Keratinocyte (primary cell): ENCODE measurements around the gene NMB. TPM values are rescaled to one million over a fixed set of nuclear protein-coding genes. Genes with fewer than 3 reads are reported as not detected.

Experiments
- DNase-seq: peaks from one replicate; pipeline ENCODE4 v3.0.0-alpha.2; 2011; ENCODE audit warnings: low read depth, missing footprints, low spot score
- FAIRE-seq: peaks from 2 replicates; lab custom pipeline; 2011; peaks lifted over from hg19 to GRCh38; lab: Jason Lieb, UNC
- H2AFZ ChIP-seq: 2 replicates; pipeline ENCODE4 v1.6.0; 2012; ENCODE audit warnings: low read length, control low read depth, inconsistent platforms; ENCODE audit not compliant: control insufficient read depth
- H3K27ac ChIP-seq: 2 replicates; pipeline ENCODE4 v1.5.1; 2011; ENCODE audit warnings: low read length; ENCODE audit not compliant: control insufficient read depth, insufficient read depth
- H3K27me3 ChIP-seq: 3 replicates; pipeline ENCODE4 v1.6.0; 2011; ENCODE audit warnings: low read length; ENCODE audit not compliant: control insufficient read depth, insufficient read depth; ENCODE audit errors: extremely low read depth
- H3K36me3 ChIP-seq, 2 experiments: 2 replicates in 1 of 2; 3 replicates in 1 of 2; pipeline ENCODE4 v1.5.1; 2011; ENCODE audit warnings: low read length in 2 of 2, mild to moderate bottlenecking in 1 of 2; ENCODE audit not compliant: control insufficient read depth in 2 of 2, insufficient read depth in 2 of 2; ENCODE audit errors: extremely low read depth in 1 of 2
- H3K4me1 ChIP-seq: 3 replicates; pipeline ENCODE4 v1.5.1; 2011; ENCODE audit warnings: low read length; ENCODE audit not compliant: control insufficient read depth, insufficient read depth; ENCODE audit errors: extremely low read depth
- H3K4me2 ChIP-seq: 3 replicates; pipeline ENCODE4 v1.6.0; 2011; ENCODE audit warnings: low read depth, low read length; ENCODE audit not compliant: control insufficient read depth, insufficient read depth; ENCODE audit errors: extremely low read depth
- H3K4me3 ChIP-seq, 3 experiments: fragments of 200-600 bp in 1 of 3; sonication (generic) in 1 of 3; 2 replicates in 2 of 3; 3 replicates in 1 of 3; pipeline ENCODE4 v1.5.1; 2011 to 2016; ENCODE audit warnings: low read length in 3 of 3, mild to moderate bottlenecking in 3 of 3, control low read depth in 2 of 3, inconsistent platforms in 1 of 3, low read depth in 1 of 3, mixed read lengths in 1 of 3, mixed run types in 1 of 3, moderate library complexity in 1 of 3; ENCODE audit not compliant: control insufficient read depth in 2 of 3, insufficient read depth in 2 of 3; ENCODE audit errors: extremely low read depth in 1 of 3
- H3K79me2 ChIP-seq: 2 replicates; pipeline ENCODE4 v1.6.0; 2012; ENCODE audit warnings: low read length; ENCODE audit not compliant: control insufficient read depth, insufficient read depth
- H3K9ac ChIP-seq: 3 replicates; pipeline ENCODE4 v1.6.0; 2011; ENCODE audit warnings: low read length; ENCODE audit not compliant: control insufficient read depth, insufficient read depth; ENCODE audit errors: extremely low read depth
- H3K9me1 ChIP-seq: 3 replicates; pipeline ENCODE4 v1.6.0; 2011; ENCODE audit warnings: low read length; ENCODE audit not compliant: control insufficient read depth, insufficient read depth; ENCODE audit errors: extremely low read depth
- H3K9me3 ChIP-seq: 2 replicates; pipeline ENCODE4 v1.5.1; 2012; ENCODE audit warnings: low read depth, low read length; ENCODE audit not compliant: control insufficient read depth
- H4K20me1 ChIP-seq: 3 replicates; pipeline ENCODE4 v1.6.0; 2011; ENCODE audit warnings: low read length; ENCODE audit not compliant: control insufficient read depth, insufficient read depth; ENCODE audit errors: extremely low read depth
- CTCF ChIP-seq, 3 experiments: IDR thresholded peaks in 1 of 3; conservative IDR thresholded peaks in 1 of 3; optimal IDR thresholded peaks in 1 of 3; 2 replicates in 2 of 3; 3 replicates in 1 of 3; pipeline versions ENCODE3 to v1.5.1; 2011; ENCODE audit warnings: low read length in 3 of 3, mild to moderate bottlenecking in 3 of 3, moderate library complexity in 2 of 3, control low read depth in 1 of 3, inconsistent platforms in 1 of 3; ENCODE audit not compliant: insufficient read depth in 2 of 3; ENCODE audit errors: extremely low read depth in 1 of 3
- EZH2 ChIP-seq: IDR thresholded peaks from one replicate; pipeline ENCODE4 v1.6.1; 2012; ENCODE audit warnings: inconsistent platforms, mild to moderate bottlenecking, low read length, moderate library complexity
- dilution Hi-C: fragments of 300-500 bp; cut with MboI; formaldehyde crosslinking; loops from one replicate; pipeline ENCODE4 v1.7.0; 2020; ENCODE audit warnings: low sequenced_read_pairs; ENCODE audit not compliant: extremely low pct_ligation_motif_present
- polyA plus RNA-seq, 5 experiments: library from polyadenylated mRNA; depleted of rRNA in 3 of 5; stranded (reverse) in 3 of 5; stranded (forward) in 1 of 5; unstranded in 1 of 5; fragments of >200 nt; gene quantifications; 1 replicate in 1 of 5; 2 replicates in 3 of 5; 3 replicates in 1 of 5; pipeline versions ENCODE4 v1.2.1 to v1.2.3, GENCODE V29; 2011 to 2012; ENCODE audit warnings: missing spikeins in 2 of 5, low read depth in 1 of 5, low replicate concordance in 1 of 5

NMB gene
- polyA plus RNA-seq, 1 donor (not counting 4 experiments of a cell fraction or from before 2014, with no cell fraction given): 3.9 TPM

GRCh38 chr15:84666373-84666772 is 8.4 kb upstream of the NMB start:
- peaks cover 4 to 13% of the 10 kb centered on the region in 2 experiments for H3K36me3 ChIP-seq

GRCh38 chr15:84661001-84661400 is 3.0 kb upstream of the NMB start:
- H3K27ac ChIP-seq: no peak overlapping the region
- TF ChIP-seq EZH2: no peak
- no peak for TF ChIP-seq CTCF (optimal IDR thresholded peaks at IDR 0.05 in 1 of 3, IDR thresholded peaks at IDR 0.05 in 1 of 3, conservative IDR thresholded peaks at IDR 0.05 in 1 of 3; ENCODE audit: extremely low read depth in 1 of 3, insufficient read depth in 2 of 3, low read length in 3 of 3)
- H2AFZ ChIP-seq: no peak overlapping the region
- H3K4me3 ChIP-seq: no peak overlapping the region
- H3K9me1 ChIP-seq: no peaks in the 10 kb centered on the region
- no peaks in the 10 kb centered on the region for H3K27me3 ChIP-seq
- H3K9ac ChIP-seq: no peak overlapping the region
- H3K4me1 ChIP-seq: peaks cover 11% of the 10 kb centered on the region
- H3K9me3 ChIP-seq: no peaks in the 10 kb centered on the region
- DNase-seq (no peak), FAIRE-seq (no peak)
- dilution Hi-C loops: no loop called here
- no peak overlapping the region for H3K4me2 ChIP-seq
- peaks cover 3 to 4% of the 10 kb centered on the region in 2 experiments for H3K36me3 ChIP-seq
- H4K20me1 ChIP-seq: no peaks in the 10 kb centered on the region
- no peaks in the 10 kb centered on the region for H3K79me2 ChIP-seq

More at GRCh38 chr15:84666373-84666772, 8.4 kb upstream of the NMB start:
- no peaks in the 10 kb centered on the region for H3K4me1 ChIP-seq
- no peaks in the 10 kb centered on the region for H3K79me2 ChIP-seq
- no peaks in the 10 kb centered on the region for H3K9me1 ChIP-seq
- no peak overlapping the region for H3K9ac ChIP-seq
- H3K27me3 ChIP-seq: no peaks in the 10 kb centered on the region
- no peaks in the 10 kb centered on the region for H3K9me3 ChIP-seq
- H3K4me2 ChIP-seq: no peak overlapping the region
- dilution Hi-C loops: no loop called here
- no peak overlapping the region for H3K4me3 ChIP-seq
- no peaks in the 10 kb centered on the region for H4K20me1 ChIP-seq
- no peak for FAIRE-seq
- no peak overlapping the region for H3K27ac ChIP-seq
- no peak for DNase-seq
- no peak overlapping the region for H2AFZ ChIP-seq
- TF ChIP-seq CTCF (optimal IDR thresholded peaks at IDR 0.05 in 1 of 3, IDR thresholded peaks at IDR 0.05 in 1 of 3, conservative IDR thresholded peaks at IDR 0.05 in 1 of 3; ENCODE audit: extremely low read depth in 1 of 3, insufficient read depth in 2 of 3, low read length in 3 of 3): no peak
